ENCODE data around the gene PRSS56.
"Not testable (repeated sequence)": the region's sequence is repeated elsewhere in the genome, so short reads cannot be mapped to it uniquely, and the experiment has no call there.

PRSS56 gene

DNA sequence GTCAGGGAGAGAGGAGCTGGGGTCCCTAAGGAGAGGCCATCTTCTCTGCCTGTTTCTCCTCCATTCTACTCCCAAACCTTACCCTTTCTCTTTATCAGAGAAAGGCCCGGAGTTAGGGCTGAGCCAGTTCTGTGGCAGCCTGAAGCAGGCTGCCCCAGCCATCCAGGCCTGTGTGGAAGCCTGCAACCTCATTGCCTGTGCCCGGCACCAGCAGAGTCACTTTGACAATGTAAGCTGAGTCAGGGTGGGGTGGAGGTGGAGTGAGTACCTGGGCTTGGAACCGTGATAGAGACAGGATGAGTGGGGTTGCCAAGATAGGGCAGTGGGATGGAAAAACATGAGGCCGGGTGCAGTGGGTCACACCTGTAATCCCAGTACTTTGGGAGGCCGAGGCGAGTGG, 24.5 kb downstream of the PRSS56 start:
- H3K4me1 Mint-ChIP-seq (ENCODE audit: low read depth): peaks cover 26% of the 10 kb centered on the region
- peaks cover 18% of the 10 kb centered on the region for H3K36me3 Mint-ChIP-seq (ENCODE audit: low read depth)
- no peaks in the 10 kb centered on the region for H3K27me3 Mint-ChIP-seq (ENCODE audit: low read depth)
- no peak overlapping the region for H3K27ac Mint-ChIP-seq
- H3K4me3 Mint-ChIP-seq: no peak overlapping the region
- no peaks in the 10 kb centered on the region for H3K9me3 Mint-ChIP-seq

DNA sequence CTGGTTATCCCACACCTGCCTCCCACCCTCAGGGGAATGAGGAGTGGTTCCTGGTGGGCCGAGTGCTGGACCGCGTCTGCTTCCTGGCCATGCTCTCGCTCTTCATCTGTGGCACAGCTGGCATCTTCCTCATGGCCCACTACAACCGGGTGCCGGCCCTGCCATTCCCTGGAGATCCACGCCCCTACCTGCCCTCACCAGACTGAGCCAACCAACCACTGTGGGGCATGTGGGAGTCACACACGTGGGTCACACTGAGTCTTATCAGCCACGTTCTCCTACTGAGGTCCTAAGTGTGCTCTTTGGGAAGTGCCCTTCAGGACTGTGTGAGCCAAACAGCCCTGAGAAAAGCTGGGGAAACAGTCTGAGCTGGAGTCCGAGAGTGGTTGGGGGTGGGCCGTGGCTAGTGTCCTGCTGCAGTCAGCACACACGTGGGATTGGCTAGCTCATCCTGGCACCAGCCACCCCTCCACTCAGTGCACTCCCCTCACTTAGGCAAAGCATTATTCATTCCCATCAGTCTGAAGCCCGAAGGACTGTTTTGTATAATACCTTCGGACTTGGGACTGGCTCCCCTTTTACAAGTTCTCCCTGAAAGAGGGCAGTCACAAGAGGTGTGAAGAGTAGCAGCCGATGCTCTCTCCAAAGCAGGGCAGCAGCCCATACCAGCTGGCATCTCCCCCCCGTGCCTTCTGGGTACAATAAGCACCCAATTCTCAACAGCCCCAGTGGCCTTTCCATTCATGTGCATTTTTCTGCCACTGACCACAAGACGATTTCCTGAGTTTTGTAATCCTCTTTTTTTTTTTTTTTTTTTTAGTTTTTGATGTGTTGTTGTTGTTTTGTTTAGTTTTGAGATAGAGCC, 25.6 kb downstream of the PRSS56 start:
- peaks cover 30% of the 10 kb centered on the region for H3K4me1 Mint-ChIP-seq (ENCODE audit: low read depth)
- H3K36me3 Mint-ChIP-seq (ENCODE audit: low read depth): peaks cover 23% of the 10 kb centered on the region
- no peaks in the 10 kb centered on the region for H3K27me3 Mint-ChIP-seq (ENCODE audit: low read depth)
- no peaks in the 10 kb centered on the region for H3K9me3 Mint-ChIP-seq
- no peak overlapping the region for H3K27ac Mint-ChIP-seq
- no peak overlapping the region for H3K4me3 Mint-ChIP-seq

DNA sequence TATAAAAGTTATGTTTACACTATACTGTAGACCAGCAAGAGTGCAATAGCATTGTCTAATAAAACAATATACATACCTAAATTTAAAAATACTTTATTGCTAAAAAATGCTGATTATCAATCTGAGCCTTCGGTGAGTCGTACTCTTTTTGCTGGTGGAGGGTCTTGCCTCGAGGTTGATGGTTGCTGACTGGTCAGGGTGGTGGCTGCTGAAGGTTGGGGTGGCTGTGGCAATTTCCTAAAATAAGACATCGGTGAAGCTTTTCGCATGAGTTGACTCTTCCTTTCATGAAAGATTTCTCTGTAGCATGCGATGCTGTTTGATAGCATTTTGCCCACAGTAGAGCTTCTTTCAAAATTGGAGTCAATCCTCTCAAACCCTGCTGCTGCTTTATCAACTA, 27.8 kb downstream of the PRSS56 start:
- Mint-ChIP-seq H3K4me3 (no peak overlapping the region), H3K4me1 (ENCODE audit: low read depth) (peaks cover 43% of the 10 kb centered on the region), H3K27ac (no peak overlapping the region), H3K27me3 (ENCODE audit: low read depth) (no peaks in the 10 kb centered on the region), H3K9me3 (no peaks in the 10 kb centered on the region), H3K36me3 (ENCODE audit: low read depth) (peaks cover 34% of the 10 kb centered on the region)

DNA sequence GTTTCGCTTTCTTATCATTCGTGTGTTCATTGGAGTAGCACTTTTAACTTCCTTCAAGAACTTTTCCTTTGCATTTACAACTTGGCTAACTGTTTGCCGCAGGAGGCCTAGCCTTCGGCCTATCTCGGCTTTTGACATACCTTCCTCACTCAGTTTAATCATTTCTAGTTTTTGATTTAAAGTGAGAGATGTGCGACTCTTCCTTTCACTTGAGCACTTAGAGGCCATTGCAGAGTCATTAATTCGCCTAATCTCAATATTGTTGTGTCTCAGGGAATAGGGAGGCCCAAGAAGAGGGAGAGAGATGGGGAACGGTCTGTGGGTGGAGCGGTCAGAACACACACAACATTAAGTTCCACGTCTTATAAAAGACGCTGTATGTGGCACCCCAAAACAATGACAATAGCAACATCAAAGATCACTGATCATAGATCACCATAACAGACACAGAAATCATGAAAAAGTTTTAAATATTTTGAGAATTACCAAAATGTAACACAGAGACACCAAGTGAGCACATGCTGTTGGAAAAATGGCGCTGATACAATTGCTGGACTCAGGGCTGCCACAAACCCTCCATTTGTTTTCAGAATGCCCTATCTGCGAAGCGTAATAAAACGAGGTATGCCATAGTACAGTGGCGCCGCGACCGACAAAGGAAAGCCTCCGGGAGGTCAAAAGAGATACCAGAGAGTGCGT, 29.6 kb downstream of the PRSS56 start:
- Mint-ChIP-seq H3K4me3 (peak overlapping the region; percentile 100), H3K27ac (peak overlapping the region; percentile 100), H3K9me3 (no peaks in the 10 kb centered on the region), H3K4me1 (ENCODE audit: low read depth) (peaks cover 57% of the 10 kb centered on the region), H3K27me3 (ENCODE audit: low read depth) (no peaks in the 10 kb centered on the region), H3K36me3 (ENCODE audit: low read depth) (peaks cover 37% of the 10 kb centered on the region)

DNA sequence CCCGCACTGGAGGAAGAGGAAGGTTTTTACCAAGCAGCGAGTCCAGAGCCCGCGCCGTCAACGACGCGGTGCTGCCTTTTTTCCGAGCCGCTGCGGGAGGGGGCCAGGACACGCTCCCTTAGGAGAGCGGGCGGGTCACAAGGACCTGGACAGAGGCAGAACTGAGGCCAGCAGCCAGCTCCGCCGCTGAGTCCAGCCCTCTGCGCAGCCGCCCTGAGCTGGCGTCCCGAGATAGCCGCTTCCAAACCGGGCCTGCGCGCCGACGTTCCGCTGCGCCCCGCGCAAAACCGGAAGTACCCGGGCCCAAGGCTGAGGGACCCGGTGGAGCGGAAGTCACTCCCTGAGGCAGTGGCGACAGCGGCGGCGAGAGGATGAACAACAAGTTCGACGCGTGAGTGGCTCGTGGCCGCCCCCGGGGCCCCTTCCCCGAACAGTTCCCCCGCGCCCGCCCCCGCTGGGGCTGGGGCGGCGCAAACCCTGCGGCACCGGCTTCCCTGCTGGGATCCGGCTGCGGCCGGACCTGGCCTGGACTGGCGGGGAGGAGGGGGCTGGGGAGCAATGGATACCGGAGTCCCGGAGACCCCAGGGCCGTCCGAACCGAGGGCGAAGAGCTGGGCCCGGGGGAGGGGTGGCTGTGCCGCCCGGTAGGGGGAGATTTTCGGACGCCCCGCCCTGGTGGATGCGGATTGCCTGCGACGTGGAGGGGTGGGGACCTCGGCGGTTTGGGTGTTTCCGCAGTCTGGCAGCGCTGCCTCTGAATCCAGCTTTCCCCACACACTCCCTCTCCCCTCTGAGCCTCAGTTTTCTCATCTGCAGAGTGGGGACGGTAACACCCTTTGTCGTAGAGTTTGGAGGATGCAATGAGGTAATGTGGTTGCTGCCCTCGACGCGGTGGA, 30.4 kb downstream of the PRSS56 start, which contains the start of the genes EIF4E2 and TIGD1:
TSS of gene EIF4E2 (plus strand) at position 336 of the 896 bp plus-strand sequence. CDS start at position 372, 36 bp downstream.
TSS of gene TIGD1 (minus strand) at position 204 of the 896 bp plus-strand sequence. CDS start 675 bp downstream, outside the sequence.
- Mint-ChIP-seq H3K36me3 (ENCODE audit: low read depth) (peaks cover 40% of the 10 kb centered on the region), H3K4me3 (peak within 1 kb of the TSS; percentile 100), H3K9me3 (no peaks in the 10 kb centered on the region), H3K4me1 (ENCODE audit: low read depth) (peaks cover 64% of the 10 kb centered on the region), H3K27ac (peak within 1 kb of the TSS; percentile 100), H3K27me3 (ENCODE audit: low read depth) (no peaks in the 10 kb centered on the region)

DNA sequence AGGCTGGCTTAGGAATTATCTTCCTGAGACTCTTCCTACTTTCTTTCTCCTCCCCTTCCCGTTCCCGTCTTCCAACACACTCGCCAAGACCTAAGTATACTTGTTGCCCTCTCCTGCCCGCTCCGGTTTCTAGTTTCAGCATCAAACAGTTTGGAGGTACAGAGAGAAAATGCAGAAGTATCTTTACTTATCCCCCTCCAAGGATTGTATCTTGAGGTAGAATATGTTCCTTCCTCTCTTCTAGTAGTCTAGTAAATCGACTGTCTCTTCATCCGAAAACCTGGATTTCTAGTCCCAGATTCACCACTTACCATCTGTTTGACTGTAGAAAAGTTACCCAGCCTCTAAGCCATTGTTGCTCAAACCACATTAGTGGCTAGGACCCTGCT, 31.1 kb downstream of the PRSS56 start:
- Mint-ChIP-seq H3K27ac (peak overlapping the region; percentile 99), H3K4me1 (ENCODE audit: low read depth) (peaks cover 68% of the 10 kb centered on the region), H3K36me3 (ENCODE audit: low read depth) (peaks cover 43% of the 10 kb centered on the region), H3K27me3 (ENCODE audit: low read depth) (no peaks in the 10 kb centered on the region), H3K4me3 (peak overlapping the region; percentile 100), H3K9me3 (no peaks in the 10 kb centered on the region)

DNA sequence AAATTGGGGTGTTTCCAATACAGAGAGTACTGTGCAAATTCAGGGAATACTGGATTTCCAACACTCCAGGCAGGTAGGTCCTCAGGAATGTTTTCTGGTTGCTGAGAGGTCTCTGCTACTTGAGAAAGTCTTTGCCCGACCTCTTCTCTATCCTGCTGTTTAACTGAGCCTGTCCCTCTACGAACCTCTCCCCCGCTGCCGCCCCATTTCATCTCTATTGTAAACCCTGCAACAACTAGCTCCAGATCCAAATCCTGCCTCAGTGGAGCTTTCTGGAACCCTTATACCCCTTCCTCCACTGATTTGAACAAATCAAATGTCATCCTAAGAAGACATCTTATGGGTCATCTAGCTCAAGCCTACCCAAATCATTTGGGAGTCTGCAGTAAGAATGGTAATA, 31.6 kb downstream of the PRSS56 start:
- peaks cover 69% of the 10 kb centered on the region for H3K4me1 Mint-ChIP-seq (ENCODE audit: low read depth)
- peak overlapping the region; percentile 100 for H3K4me3 Mint-ChIP-seq
- no peaks in the 10 kb centered on the region for H3K27me3 Mint-ChIP-seq (ENCODE audit: low read depth)
- H3K27ac Mint-ChIP-seq: peak overlapping the region; percentile 99
- peaks cover 45% of the 10 kb centered on the region for H3K36me3 Mint-ChIP-seq (ENCODE audit: low read depth)
- H3K9me3 Mint-ChIP-seq: no peaks in the 10 kb centered on the region

DNA sequence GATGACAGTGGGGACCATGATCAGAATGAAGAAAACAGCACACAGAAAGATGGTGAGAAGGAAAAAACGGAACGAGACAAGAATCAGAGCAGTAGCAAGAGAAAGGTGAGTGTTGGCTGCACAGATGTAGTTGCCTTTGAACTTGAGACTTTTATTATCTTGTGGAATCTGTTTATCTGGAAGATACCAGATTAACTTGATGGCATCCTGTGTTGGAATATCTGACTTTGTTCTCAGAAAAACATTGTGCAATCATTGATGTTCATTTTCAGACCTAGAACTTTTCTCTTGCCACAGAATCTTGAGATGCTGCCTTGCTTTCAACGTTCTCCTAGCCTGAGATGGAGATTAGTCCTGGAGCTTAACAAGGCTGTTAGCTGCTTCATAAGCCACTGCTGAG, 36.2 kb downstream of the PRSS56 start:
- Mint-ChIP-seq H3K36me3 (ENCODE audit: low read depth) (peaks cover 45% of the 10 kb centered on the region), H3K27me3 (ENCODE audit: low read depth) (no peaks in the 10 kb centered on the region), H3K4me3 (no peak overlapping the region), H3K9me3 (no peaks in the 10 kb centered on the region), H3K27ac (peak overlapping the region; percentile 42), H3K4me1 (ENCODE audit: low read depth) (peaks cover 39% of the 10 kb centered on the region)

DNA sequence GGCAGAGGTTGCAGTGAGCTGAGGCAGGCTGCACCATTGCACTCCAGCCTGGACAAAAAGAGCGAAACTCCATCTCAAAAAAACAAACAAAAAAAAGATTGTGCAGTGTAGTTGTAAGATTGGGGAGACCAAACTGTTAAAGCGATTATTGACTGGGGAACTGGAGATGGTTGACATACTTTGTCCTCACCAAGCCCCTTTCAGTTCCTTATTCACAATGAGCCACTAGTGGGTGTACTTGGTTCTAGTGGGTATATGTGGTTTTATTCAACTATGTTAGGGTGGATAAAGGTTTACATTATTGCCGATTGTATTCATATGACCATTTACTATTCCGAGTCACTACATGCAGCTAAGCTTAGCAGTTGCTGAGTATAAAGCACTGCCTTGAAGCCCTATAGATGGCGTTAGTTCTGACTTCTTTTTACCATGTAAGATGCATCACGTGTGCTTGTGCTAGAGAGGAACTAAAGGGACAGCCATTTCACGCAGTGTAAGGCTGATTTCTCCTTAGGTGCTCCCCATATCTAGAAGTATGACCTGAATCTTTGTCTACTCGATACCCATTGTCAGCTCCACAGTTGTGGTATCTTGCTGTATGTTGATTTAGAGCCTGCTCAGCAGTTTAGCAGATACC, 42.4 kb downstream of the PRSS56 start:
- Mint-ChIP-seq H3K27ac (no peak overlapping the region), H3K27me3 (ENCODE audit: low read depth) (no peaks in the 10 kb centered on the region), H3K36me3 (ENCODE audit: low read depth) (peaks cover 45% of the 10 kb centered on the region), H3K9me3 (no peaks in the 10 kb centered on the region), H3K4me1 (ENCODE audit: low read depth) (peaks cover 5% of the 10 kb centered on the region), H3K4me3 (no peak overlapping the region)

DNA sequence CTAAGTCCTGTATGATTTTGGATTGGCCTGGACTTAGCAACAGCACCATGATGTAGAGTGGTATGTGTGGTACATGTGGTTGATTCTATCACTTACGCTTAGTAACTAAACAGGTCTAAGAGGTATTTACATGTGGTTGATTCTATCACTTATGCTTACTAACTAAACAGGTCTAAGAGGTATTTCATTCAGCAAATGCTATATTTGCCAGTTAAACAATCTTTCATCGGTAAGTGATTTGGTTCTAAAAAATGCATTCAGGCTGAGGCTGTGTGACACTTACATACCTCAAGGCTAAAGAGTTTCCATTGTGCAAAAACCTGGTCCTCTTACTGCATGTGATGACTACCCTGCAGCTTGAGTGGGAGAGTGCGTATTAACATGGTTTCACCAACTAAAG, 43.4 kb downstream of the PRSS56 start:
- H3K4me1 Mint-ChIP-seq (ENCODE audit: low read depth): peaks cover 7% of the 10 kb centered on the region
- H3K27me3 Mint-ChIP-seq (ENCODE audit: low read depth): no peaks in the 10 kb centered on the region
- no peaks in the 10 kb centered on the region for H3K9me3 Mint-ChIP-seq
- H3K4me3 Mint-ChIP-seq: no peak overlapping the region
- peaks cover 51% of the 10 kb centered on the region for H3K36me3 Mint-ChIP-seq (ENCODE audit: low read depth)
- no peak overlapping the region for H3K27ac Mint-ChIP-seq

DNA sequence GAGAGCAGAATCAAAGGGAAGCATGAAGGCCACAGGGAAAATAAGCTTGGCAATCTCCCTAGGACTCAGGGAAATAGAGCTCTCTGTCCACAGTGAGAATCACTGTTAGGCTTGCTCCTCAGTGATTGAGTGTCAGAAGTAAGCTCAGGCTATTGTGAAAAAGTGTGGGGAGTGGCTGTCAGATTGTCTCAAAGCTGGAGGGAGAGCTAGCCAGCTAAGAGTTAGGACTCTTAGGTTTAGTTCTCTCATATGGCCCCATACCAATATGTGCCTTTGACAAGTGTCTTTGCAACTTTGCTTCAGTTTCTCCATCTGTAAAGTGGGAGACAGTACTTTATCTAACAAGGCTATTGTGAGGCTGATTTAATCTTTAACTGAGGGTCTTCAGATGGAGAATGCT, 47.5 kb downstream of the PRSS56 start:
- Mint-ChIP-seq H3K4me1 (ENCODE audit: low read depth) (peaks cover 7% of the 10 kb centered on the region), H3K9me3 (no peaks in the 10 kb centered on the region), H3K27me3 (ENCODE audit: low read depth) (no peaks in the 10 kb centered on the region), H3K36me3 (ENCODE audit: low read depth) (peaks cover 54% of the 10 kb centered on the region), H3K4me3 (no peak overlapping the region), H3K27ac (no peak overlapping the region)

DNA sequence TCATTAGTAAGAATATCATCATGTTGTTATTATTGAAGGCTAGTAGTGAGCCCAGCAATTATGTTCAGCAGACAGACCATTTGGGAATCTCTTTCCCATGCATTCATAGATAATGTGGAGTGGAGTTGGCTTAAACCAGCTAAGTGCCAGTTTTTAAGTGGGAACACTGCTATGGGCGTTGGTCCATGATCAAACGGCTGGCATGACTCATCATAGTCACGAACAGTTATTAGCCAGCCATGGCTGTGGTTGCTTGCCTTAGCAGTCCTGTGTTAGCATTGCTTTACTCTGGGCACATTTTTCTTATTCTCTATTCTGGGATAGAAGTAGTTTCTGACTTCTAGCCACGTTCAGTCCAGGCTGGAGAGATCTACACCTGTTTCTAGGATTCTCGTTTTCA, 48.0 kb downstream of the PRSS56 start:
- Mint-ChIP-seq H3K4me3 (no peak overlapping the region), H3K36me3 (ENCODE audit: low read depth) (peaks cover 51% of the 10 kb centered on the region), H3K27ac (no peak overlapping the region), H3K9me3 (no peaks in the 10 kb centered on the region), H3K4me1 (ENCODE audit: low read depth) (peaks cover 7% of the 10 kb centered on the region), H3K27me3 (ENCODE audit: low read depth) (no peaks in the 10 kb centered on the region)

DNA sequence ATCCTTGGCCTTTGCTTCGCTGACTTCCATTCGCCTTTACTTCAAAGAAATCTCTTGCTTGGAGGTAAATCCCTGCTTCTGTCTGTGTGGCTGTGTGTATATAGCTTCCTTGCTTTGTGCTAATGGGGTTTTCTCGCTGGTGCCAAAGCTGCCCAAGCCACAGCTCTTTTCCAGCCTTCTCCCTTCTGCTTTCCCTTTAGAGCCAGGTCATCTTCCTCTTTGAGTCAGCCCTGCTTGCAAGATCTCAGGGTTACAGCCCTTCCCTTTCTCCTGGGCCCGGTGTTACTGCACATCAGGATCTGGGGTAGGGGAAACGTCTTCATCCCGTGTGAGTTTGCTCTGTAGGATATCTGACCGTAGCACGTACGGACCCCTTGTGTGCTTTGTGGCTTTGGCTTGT, 49.4 kb downstream of the PRSS56 start:
- Mint-ChIP-seq H3K27ac (no peak overlapping the region), H3K36me3 (ENCODE audit: low read depth) (peaks cover 54% of the 10 kb centered on the region), H3K9me3 (no peaks in the 10 kb centered on the region), H3K27me3 (ENCODE audit: low read depth) (no peaks in the 10 kb centered on the region), H3K4me1 (ENCODE audit: low read depth) (peaks cover 2% of the 10 kb centered on the region), H3K4me3 (no peak overlapping the region)

DNA sequence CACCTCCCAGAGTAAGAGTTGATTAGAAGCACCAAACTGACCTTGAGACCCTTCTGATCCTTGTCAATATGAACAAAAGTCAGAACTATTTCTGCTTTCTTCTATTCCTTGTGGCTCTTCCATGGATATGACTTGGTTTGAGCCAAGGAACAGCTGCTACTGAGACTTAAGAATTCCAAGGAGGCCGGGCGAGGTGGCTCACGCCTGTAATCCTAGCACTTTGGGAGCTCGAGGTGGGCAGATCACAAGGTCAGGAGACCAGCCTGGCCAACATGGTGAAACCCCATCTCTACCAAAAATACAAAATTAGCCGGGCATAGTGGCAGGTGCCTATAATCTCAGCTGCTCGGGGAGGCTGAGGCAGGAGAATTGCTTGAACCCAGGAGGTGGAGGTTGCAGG, 50.3 kb downstream of the PRSS56 start:
- not testable (repeated sequence) for H3K4me3 Mint-ChIP-seq; H3K27me3 Mint-ChIP-seq (ENCODE audit: low read depth); H3K4me1 Mint-ChIP-seq (ENCODE audit: low read depth); H3K27ac Mint-ChIP-seq; H3K9me3 Mint-ChIP-seq
- peaks cover 47% of the 10 kb centered on the region for H3K36me3 Mint-ChIP-seq (ENCODE audit: low read depth)
